Type B pancreatic cell (in vitro differentiated cells): ENCODE results near the gene DDO. TPM values are rescaled to one million over a fixed set of nuclear protein-coding genes. Genes with fewer than 3 reads are reported as not detected.
A peak's percentile ranks its signal among the peaks of the same experiment; 100 is the strongest.

Experiments used
- DNase-seq: peaks from one replicate; pipeline ENCODE4 v3.0.0; 2021; ENCODE audit warnings: mixed read lengths; ENCODE audit not compliant: unreplicated experiment; ENCODE audit errors: extremely low spot score
- H3K27ac Mint-ChIP-seq: 2 replicates; pipeline ENCODE4 v1.8.0; 2021; ENCODE audit warnings: mild to moderate bottlenecking, mixed read lengths
- H3K27me3 Mint-ChIP-seq: 2 replicates; pipeline ENCODE4 v1.8.0; 2021; ENCODE audit warnings: mixed read lengths
- H3K36me3 Mint-ChIP-seq: 2 replicates; pipeline ENCODE4 v1.8.0; 2021; ENCODE audit warnings: mixed read lengths
- H3K4me1 Mint-ChIP-seq: one replicate; pipeline ENCODE4 v1.8.0; 2021; ENCODE audit warnings: mixed read lengths; ENCODE audit not compliant: unreplicated experiment
- H3K4me3 Mint-ChIP-seq: 2 replicates; pipeline ENCODE4 v1.8.0; 2021; ENCODE audit warnings: mild to moderate bottlenecking, mixed read lengths
- H3K9me3 Mint-ChIP-seq: 2 replicates; pipeline ENCODE4 v1.8.0; 2021; ENCODE audit warnings: mixed read lengths
- CTCF ChIP-seq: fragments of 200-600 bp; sonication (generic); conservative IDR thresholded peaks from 2 replicates; pipeline ENCODE4 v1.5.0; 2021; ENCODE audit warnings: antibody characterized with exemption, mild to moderate bottlenecking
- total RNA-seq: library from RNA; stranded (reverse); gene quantifications from 2 replicates; pipeline ENCODE4 v1.2.1, GENCODE V29; 2021; ENCODE audit warnings: low replicate concordance

The DDO gene
- total RNA-seq, 1 donor from 2014 or later: not detected

- no peak for TF ChIP-seq CTCF
Observed at GRCh38 chr6:110430741-110431140, 15.4 kb upstream of the DDO start.

DNA sequence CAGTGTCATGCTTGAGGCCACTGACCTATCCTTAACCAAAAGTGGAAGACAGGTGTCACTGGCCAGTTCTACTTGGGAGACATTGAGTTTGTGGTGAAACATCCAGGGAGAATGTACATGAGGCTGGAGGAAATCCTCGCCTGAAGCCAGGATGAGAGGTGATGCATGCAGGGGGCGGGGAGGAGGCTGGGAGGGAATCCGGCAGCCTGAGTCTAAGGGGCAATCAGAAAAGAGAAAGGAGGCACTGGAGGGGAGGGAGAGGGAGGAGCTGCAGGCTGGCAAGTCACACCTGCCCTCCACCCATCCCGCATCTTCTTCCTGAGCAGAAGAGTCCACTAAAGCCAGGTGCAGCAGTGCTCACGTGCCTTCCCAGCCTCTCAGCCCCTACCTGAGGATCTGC, 14.9 kb upstream of the DDO start:
- H3K27me3 Mint-ChIP-seq: peaks cover 5% of the 10 kb centered on the region
- TF ChIP-seq CTCF: no peak
- no peaks in the 10 kb centered on the region for H3K36me3 Mint-ChIP-seq
- no peaks in the 10 kb centered on the region for H3K4me1 Mint-ChIP-seq
- no peak overlapping the region for H3K27ac Mint-ChIP-seq
- H3K9me3 Mint-ChIP-seq: no peaks in the 10 kb centered on the region
- no peak for DNase-seq
- peak overlapping the region; percentile 25 for H3K4me3 Mint-ChIP-seq

More at GRCh38 chr6:110430741-110431140, 15.4 kb upstream of the DDO start:
- DNase-seq: no peak
- Mint-ChIP-seq H3K4me1 (no peaks in the 10 kb centered on the region), H3K27ac (no peak overlapping the region), H3K4me3 (no peak overlapping the region), H3K27me3 (peaks cover 4% of the 10 kb centered on the region), H3K36me3 (no peaks in the 10 kb centered on the region), H3K9me3 (no peaks in the 10 kb centered on the region)

DNA sequence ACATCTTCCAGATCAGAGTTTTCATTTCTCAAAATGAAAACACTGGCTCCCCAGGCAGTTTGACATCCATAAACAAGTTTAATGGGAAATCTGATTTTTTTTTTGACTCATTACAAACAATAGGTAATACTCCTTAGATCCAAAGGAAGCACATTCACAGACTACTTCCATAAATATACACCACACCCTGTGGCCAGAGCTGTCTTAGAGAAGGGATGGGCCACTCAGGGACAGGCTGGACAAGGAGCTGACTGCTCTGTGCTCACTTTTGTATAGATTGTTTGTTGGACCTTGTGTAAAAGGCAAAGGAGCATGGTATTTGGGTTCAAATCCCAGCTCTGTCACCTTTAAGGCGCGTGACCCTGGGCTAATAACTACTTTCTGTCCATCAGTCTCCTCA, 12.8 kb upstream of the DDO start:
- Mint-ChIP-seq H3K4me3 (no peak overlapping the region), H3K9me3 (no peaks in the 10 kb centered on the region), H3K4me1 (peaks cover 4% of the 10 kb centered on the region), H3K27me3 (peaks cover 9% of the 10 kb centered on the region), H3K27ac (no peak overlapping the region), H3K36me3 (no peaks in the 10 kb centered on the region)
- no peak for DNase-seq
- TF ChIP-seq CTCF: no peak

DNA sequence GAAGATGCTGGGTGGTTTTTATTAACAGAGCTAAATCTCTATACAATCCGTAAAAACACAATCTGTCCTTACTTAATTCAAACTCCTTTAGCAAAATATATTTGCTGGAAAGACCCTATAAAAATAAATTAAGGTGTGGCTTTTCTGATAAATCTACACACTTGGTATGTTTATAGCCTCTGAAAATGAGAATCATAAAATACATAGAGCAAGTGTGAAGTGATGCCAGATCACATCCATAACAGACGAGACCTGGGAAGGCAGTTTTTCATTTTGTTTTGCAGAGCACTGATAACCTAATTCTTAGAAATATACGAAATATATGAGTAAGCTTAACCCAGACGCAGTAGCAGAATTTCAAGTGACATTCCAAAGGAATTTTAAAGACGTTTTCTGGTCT, 10.4 kb upstream of the DDO start:
- Mint-ChIP-seq H3K27ac (no peak overlapping the region), H3K27me3 (peaks cover 11% of the 10 kb centered on the region), H3K4me1 (peaks cover 4% of the 10 kb centered on the region), H3K4me3 (no peak overlapping the region), H3K36me3 (no peaks in the 10 kb centered on the region), H3K9me3 (peaks cover 6% of the 10 kb centered on the region)
- DNase-seq: no peak
- no peak for TF ChIP-seq CTCF

DNA sequence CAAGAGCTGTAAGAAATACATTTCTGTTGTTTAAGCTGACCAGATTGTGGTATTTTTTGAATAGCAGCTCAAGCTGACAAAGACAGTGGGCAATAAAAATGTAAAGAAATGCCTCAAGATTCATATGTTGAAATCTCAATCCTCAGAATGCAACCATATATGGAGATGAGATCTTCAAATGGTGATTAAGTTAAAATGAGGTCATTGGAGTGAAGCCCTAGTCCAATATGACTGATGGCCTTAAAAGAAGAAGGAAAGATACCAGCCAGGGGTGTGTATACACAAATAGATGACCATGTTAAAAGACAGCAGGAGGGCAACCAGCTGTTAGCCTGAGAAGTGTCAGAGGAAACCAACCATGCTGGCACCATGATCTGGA, 7.1 kb upstream of the DDO start:
- Mint-ChIP-seq H3K27me3 (peaks cover 11% of the 10 kb centered on the region), H3K36me3 (no peaks in the 10 kb centered on the region)

More for the DNA sequence above, 7.1 kb upstream of the DDO start:
- TF ChIP-seq CTCF: no peak
- Mint-ChIP-seq H3K4me1 (peaks cover 13% of the 10 kb centered on the region), H3K4me3 (no peak overlapping the region), H3K27ac (peak overlapping the region; percentile 37), H3K9me3 (peaks cover 6% of the 10 kb centered on the region)
- DNase-seq: no peak
